Heart left ventricle (tissue), 13 donors: ENCODE results near the gene GYPC.

ENCODE experiments used
- CTCF ChIP-seq, 12 donors: fragments of 200-600 bp; sonication (generic) in 4 of 12; IDR thresholded peaks; one replicate each; pipeline versions ENCODE4 v1.5.0 to v1.8.0; 2018 to 2022; ENCODE audit warnings: antibody characterized with exemption in 12 of 12, mild to moderate bottlenecking in 5 of 12
- POLR2A ChIP-seq, 2 donors: fragments of 450-650 bp; IDR thresholded peaks; one replicate each; pipeline ENCODE4 v1.6.1; 2017; ENCODE audit warnings: antibody characterized with exemption in 2 of 2, mild to moderate bottlenecking in 2 of 2, moderate library complexity in 2 of 2
- donor health status: ischemic (EF 13 %, LVEDD 7.1; RV severe dilation, severe dysfunction).
- donor health status: DM: no; HTN: yes; CAD: no.
- donor health status: DM: no; HTN: no; CAD: no.
- donor health status: ischemic (EF 25% LVEDD 6.9; RV normal size, moderate dysfunction).
- donor health status: ischemic (EF 25% LVEDD 5.7; RV mildly dilated, moderate dysfunction).
- donor health status: ischemic (EF 35%, LVEDD 5.7; RV mildly dilated, moderate dysfunction).
- donor health status: nonischemic (EF 11% LVEDD 7.7; RV severe dilation, severe dysfunction).
- donor health status: DM: yes; HTN: yes; CAD: no.
- donor health status: PGD.
- donor health status: ischemic (EF 29% LVEDD 5.4; RV normal size, mild dysfunction).
- donor health status: nonischemic (EF 23%, LVEDD 6.1; RV moderate dilation, normal function).

GRCh38 chr2:126668254-126668653 is 12.3 kb downstream of the GYPC start:
- TF ChIP-seq CTCF (IDR thresholded peaks at IDR 0.05): no peak
- no peak for TF ChIP-seq POLR2A (IDR thresholded peaks at IDR 0.05)
